ENCODE measurements around the gene TEX22.

Gene TEX22

DNA sequence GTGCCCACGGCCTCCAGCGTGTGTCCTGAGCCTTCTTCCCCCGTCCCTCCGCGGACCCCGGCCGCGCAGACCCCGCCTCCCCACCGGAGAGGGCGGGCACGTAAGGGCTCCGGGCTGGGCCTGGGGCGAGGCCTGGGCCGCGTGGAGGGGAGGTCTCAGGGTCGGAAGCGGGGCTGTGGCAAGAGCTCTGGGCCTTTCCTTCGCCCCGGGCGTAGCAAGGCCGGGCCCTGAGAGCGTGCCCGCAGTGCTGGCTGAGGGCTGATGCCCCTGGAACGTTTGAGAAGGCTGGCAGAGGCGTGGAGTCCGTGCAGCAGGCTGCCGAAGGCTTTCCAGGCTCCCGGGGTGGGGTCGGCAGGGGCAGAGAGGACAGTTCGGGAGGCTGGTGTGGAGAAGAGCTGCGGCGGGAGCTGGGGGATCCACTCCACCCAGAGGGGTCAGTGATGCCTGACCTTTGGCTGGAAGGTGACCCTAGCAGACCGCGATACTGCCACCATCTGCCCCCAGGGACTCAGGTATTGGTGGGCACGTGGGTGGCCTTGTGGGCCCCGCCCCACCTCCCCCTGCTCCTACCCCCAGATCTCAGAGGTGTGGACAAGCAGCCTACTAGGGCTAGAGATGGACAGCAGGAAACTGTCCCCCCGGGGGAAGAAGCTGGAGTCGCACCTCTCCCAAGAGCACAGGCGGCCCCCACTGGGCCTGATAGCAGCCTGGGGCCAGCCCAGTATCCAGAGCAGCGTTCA, 558 bp downstream of the TEX22 start:
- no peak for DNase-seq (ENCODE audit: low spot score)
- FAIRE-seq: no peak

DNA sequence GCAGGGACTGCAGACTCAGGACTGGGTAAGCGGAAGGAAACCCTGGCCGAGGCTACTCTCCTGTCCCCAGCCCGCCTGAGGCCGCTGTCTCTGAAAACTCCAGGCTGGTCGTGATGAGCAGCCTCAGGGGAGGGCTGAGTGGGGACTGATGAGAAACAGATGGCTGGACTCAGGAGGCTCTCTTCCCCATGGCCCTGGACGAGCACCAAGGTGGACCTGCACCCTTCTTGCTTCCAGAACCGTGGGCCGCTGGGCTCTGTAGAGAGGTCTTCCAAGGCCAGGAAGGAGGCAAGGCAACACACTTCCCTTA, 1.1 kb downstream of the TEX22 start:
- no peak for FAIRE-seq
- DNase-seq (ENCODE audit: low spot score): no peak

DNA sequence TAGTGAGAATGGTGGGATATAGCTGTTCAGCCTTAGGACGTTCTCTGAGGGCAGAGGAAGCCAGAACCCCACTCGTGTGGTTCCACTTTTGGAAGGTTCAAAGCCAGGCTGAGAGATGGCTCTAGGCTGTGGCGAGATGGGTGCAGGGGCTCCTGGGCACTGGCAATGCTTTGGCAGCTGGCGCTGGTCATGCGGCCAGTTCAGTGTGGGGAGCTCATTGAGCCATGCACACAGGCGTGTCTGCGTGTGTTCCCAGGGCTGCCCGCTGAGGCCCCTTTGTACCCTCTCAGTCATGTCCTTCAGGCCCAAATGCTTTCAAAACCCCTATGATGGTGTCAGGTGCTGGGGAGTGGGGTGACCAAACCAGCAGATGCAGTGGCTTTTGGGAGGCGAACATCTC, 1.7 kb downstream of the TEX22 start:
- no peak for FAIRE-seq
- no peak for DNase-seq (ENCODE audit: low spot score)

DNA sequence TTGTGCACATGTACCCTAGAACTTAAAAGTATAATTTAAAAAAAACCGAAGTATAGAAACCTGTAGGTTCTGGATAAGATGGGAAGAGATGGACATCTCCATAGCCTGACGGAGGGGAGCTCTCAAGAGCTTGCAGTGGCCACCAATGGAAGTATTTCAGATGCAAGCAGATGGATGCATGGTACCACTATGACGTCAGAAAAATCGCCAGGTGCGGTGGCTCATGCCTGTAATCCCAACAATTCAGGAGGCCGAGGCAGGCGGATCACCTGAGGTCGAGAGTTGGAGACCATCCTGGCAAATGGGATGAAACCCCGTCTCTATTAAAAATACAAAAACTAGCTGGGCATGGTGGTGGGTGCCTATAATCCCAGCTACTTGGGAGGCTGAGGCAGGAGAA, 3.4 kb downstream of the TEX22 start:
- DNase-seq (ENCODE audit: low spot score) (no peak), FAIRE-seq (no peak)

DNA sequence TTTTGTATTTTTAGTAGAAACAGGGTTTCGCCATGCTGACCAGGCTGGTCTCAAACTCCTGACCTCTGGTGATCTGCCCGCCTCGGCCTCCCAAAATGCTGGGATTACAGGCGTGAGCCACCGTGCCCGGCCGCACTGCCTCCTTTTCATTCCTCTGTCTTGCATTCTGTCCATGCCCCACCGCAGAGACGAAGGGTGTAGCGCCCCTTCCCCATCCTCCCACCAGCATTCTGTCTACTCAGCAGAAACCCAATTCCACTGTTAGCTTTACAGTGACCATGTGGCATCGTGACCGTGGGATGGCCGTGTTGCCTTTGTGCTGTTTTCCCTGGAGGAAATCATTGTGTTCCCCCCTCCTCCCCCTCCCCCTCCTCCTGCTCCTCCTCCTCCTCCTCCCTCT, 10.3 kb downstream of the TEX22 start:
- DNase-seq (ENCODE audit: low spot score): no peak
- FAIRE-seq: no peak

DNA sequence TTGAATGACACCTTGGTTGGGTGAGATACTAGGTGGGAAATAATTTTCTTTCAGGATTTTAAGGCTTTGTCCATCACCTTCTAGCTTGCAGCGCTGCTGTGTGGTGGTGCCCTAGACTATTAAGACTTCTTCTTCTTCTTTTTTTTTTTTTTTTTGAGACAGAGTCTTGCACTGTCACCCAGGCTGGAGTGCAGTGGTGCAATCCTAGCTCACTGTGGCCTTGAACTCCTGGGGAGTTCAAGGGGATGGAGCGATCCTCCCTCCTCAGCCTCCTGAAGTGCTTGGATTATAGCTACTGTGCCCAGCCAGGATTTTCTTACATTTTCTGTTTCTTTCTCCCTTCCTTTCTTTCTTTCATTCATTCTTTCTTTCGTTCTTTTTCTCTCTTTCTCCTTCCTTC, 11.0 kb downstream of the TEX22 start:
- FAIRE-seq (no peak), DNase-seq (ENCODE audit: low spot score) (no peak)

DNA sequence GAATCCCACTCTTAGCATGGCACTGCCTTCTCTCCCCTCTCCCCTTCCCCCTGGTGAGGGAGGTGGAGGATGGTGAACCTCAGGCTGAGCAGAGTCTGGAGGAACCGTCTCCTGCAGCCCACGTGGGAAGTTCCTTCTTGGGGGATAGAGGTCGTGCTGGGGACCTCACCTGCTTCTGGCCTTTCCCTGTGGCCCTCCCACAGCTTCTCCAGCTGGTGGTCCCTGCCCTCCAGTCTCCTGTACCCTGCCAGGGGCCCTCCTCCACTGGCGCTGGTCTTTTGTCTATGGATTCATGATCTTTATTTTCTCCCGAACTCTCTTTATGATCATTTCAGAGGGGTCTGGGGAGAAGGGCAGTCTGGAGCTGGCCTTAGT, 12.3 kb downstream of the TEX22 start:
- FAIRE-seq (no peak), DNase-seq (ENCODE audit: low spot score) (no peak)

DNA sequence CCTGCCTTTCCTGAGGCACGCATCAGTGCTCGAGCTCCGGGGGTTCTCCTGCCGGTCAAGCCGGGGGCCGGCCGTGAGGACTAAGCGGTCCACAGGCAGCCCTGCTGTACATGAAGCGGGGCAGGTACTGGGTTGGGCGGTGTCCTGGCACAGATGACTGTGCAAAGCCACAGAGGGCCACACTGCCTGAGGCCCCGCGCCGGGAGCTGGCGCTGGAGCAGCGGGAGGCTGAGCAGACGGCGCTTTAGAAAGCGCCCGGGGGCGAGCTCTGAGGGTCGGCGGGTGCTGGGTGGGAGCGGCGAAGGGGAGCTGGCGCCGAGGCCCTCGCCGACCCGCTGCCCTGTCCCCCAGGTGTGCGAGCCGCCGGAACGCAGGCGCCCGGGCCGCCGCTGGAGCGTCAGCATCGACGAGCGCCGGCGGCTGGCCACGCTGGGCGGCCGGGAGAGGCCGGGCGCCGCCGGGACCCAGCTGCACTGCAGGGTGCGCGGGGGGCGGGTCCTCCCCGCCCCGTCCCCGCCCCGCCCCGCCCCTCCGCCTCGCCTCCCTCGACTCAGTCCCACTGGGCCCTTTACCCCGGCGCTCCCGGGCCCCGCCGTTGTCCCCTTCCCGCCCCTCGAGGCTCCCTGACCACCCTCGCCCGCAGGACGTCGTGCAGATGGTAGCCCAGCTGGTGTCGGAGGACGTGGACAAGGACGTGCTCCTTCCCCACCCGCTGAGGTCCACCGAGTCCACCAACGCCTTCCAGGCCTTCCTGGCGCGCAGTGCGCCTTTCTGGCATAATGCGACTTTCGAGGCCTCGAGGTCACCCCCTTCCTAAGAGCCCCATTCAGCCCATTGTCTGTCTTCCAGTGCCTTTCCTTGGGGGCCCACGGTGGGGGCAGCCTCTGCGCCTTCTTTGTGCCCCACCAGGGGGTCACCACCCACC, 12.9 kb downstream of the TEX22 start:
- DNase-seq (ENCODE audit: low spot score): no peak

DNA sequence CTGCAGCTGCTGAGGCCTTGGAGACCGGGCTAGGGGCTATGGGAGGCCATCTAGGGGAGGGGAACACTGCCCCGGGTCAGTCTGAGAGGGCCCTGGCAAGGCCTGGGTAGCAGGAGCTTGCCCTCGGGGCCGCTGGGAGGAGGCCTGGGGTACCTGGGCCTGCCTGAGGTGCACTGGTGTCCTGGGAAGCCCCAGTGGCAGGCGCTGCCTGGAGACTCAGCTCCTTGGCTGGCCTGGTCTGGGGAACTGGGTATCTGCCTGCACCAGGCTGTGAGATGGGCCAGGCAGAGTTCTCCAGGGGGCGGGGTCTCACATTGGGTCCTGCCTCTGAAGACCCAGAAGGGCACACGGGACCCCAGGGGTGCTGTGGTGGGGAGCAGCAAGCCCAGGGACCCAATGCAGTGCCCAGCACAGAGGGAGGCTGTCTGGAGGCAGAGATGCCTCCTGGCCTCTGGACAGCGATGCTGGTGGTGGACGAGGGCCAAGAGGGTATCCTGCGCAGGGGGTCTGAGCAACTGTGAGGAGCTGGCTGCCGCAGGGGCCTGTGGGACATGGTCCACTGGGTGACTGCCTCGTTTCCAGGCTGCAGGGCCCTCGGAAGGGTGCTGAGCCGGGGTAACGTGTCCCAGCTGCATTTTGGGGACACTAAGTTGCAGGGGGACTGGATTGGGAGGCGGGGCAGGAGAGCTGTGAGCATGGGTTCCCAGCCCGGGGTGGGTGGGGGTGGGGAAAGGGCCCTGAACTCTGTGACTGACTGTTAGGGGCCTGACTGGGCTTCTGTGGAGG, 13.8 kb downstream of the TEX22 start:
- FAIRE-seq (no peak), DNase-seq (ENCODE audit: low spot score) (no peak)

More for the DNA sequence above, 12.9 kb downstream of the TEX22 start:
- no peak for FAIRE-seq

DNA sequence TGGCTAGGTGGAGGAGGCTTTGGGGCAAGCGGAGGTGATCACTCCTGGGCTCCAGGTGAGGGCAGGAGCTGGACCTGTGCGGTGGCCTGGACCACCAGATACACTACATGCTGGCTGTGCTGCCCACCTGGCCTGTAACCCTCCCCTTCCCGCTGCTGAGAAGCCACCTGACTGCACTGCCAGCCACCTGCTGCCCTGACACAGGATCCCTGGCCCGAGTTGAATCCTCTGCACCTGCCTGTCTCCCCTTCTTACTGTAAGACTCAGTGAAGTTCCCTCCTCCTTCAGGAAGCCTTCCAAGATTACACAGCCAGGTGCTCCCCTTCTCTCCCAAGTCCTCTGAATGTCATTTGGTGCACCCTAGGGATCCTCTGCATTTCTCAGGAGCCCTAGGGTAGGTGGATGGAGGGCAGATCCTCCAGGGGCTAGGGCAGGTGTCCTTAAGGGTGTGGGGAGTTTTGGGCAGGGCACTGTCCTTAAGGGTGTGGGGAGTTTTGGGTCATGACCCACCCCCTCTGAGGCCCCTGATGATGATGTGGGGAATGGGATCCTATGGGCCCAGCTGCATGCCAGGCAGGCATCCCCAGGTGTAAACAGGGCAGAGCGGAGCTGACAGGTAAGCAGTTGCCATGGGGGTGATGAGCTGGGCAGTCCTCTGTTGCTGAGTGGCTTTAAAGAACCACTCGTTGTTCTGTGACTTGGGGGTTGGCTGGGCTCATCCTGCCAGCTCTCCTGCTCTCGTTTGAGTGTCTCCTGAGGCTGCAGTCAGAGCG, 14.6 kb downstream of the TEX22 start:
- DNase-seq (ENCODE audit: low spot score) (no peak), FAIRE-seq (no peak)

DNA sequence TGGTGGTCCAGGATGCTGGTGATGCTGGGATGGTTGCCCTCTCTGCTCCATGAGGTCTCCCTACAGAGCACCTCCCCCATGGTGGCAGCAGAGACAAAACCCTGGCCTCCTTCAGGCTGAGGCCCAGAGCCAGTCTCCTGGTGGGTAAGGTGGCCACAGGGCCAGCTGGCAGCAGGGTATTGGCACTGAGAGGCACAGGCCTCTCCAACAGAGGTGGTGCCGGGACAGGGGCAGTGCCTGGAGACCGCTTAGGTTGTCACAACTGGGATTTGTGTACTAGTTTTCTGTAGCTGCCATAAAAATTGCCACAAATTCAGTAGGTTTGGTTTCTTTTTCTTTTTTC, 15.2 kb downstream of the TEX22 start:
- FAIRE-seq: no peak
- no peak for DNase-seq (ENCODE audit: low spot score)

DNA sequence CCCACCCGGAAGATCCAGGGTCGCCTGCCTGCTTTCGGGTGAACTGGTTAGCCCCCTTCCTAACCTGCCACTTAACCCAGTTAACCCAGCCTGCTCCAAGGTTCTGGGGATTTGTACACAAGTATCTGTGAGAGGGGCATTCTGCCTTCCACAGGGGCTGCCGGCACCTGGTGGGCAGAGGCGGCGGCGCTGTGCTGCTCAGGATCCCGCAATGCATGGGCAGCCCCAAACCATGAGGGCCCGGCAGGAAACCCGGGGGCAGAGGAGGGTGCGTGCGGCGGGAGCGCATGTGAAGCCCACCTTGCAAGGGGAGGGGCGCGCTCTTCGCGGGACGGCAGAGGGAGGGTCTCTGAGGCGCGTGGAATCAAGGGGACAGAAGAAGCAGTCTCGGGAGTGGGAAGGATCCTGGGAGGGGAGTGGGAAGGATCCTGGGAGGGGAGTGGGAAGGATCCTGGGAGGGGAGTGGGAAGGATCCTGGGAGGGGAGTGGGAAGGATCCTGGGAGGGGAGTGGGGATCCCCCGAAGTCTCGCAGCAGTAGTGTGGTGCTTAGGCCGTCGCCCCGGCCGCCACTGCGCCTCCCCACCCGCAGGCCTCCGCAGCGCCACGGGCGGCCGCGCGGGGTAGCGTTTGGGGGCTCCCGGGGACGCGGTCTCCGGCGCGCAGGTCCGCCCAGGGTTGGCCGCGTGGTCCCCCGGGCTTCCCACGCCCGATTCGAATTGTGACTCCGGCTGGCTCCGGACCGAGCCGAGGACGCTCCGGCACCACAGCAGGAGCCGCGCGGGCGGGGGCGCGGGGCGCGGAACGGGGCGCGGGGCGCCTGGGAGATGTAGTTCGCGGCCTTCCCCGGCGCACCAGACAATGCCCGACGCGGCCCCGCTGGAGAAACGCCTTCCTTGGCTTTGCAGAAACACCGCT, 16.4 kb downstream of the TEX22 start:
- DNase-seq (ENCODE audit: low spot score) (no peak), FAIRE-seq (no peak)

DNA sequence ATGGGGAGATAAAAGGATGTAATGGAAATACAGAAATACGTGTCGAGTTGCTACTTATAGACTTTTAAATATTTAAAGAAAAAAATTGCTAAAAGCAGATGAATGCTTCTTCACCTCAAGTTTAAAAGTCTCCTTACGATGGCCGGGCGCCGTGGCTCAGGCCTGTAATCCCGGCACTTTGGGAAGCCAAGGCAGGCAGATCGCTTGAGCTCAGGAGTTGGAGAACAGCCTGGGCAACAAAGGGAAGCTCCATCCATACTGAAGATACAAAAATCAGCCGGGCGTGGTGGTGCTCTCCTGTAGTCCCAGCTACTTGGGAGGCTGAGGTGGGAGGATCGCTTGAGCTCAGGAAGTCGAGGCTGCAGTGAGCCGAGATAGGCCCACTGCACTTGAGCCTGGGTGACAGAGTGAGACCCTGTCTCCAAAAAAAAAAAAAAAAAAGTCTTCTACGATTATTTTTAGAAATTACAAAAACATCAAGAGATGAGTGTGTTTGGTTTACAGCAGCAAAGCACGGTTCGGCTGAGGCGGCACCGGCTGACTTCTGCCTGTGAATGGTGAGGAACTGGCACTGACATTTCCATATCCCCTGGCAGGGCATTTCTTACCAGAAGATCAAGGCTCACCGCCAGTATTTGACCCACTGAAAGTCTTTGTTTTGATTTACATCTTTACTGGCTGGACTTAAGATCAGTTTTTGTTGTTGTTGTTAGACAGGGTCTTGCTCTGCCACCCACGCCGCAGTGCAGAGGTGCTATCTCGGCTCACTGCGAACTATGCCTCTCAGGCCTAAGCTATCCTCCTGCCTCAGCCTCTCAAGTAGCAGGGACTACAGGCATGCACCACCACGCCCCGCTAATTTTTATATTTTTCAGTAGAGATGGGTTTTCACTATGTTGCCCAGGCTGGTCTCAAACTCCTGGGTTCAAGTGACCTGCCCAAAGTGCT, 17.4 kb downstream of the TEX22 start:
- no peak for DNase-seq (ENCODE audit: low spot score)
- no peak for FAIRE-seq

DNA sequence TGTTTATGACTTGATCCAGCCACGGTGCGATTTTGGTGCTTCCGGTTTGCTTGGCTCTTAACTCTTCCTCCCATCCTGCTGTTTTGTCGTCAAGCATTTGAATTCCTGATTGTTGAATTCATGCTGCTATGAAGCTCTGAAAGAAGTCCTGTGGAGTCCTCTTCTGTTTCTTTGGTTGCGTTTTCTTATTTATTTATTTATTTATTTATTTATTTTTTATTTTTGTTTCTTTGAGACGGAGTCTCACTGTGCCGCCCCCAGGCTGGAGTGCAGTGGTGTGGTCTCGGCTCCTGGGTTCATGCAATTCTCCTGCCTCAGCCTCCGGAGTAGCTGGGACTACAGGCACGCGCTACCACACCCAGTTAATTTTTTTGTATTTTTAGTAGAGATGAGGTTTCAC, 18.3 kb downstream of the TEX22 start:
- DNase-seq (ENCODE audit: low spot score): no peak
- FAIRE-seq: no peak

DNA sequence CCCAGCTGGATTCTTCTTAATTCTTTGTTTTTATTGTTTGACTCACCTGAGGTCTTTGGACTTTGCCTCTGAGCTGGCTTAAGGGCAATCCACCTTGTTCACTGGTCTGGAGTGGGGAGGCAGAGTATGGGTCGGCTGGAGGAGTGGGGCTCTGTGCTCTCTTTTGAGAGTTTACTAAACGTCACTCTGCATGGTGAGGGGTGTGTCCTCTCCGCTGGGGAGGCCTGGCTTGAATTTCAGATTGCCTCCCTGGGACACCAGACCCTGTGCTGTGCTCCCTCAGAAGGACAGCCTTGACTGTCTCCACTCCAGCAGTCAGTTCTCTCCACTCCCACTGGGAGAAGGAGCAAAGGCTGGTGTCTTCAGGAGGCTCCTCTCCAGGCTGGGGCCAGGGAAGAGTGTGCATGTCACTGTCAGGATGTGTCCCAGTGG, 19.4 kb downstream of the TEX22 start:
- DNase-seq (ENCODE audit: low spot score) (no peak), FAIRE-seq (no peak)

DNA sequence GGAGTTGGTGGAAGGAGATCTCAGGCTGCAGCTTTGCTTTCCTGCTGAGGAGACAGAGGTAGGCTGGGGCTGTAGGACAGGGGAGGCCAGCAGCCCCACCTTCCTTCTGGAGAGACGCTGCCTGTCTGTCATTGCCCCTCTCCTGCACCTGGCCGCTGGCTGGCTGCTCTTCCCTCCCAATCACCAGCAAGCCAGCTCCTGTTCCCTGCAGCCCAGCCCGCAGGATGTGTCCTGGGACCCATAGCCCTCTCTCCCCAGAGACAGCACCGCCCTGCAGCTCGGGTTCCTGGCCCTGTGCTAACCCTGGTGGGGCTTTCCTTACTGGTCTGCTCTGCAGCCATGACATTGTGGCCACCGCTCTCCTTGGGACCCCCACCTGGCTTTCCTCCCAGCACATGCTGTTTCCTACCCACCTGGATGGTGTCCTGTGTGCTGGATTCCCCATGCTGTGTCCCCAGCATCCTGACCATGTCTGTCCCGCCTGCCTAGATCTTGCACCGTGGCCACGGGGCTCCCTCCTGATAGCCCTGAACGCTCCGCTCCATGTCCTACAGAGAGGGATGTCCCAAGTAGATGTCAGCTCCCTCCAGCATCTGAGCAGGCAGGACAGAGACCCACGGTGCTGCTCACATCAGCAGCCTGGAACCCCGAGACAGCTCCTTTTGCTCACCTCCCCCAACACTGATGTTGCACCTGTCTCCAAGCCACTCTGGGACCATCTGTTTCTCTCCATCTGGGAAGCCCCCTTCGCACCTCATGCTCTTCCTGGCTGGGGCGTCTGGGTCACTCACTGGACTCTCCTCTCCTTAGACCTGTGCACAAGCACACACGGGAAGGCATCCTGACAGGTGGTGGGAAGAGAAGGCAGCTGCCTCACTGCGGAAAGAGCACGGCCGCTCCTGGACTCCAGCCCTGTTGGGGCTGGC, 20.2 kb downstream of the TEX22 start:
- no peak for DNase-seq (ENCODE audit: low spot score)
- no peak for FAIRE-seq

DNA sequence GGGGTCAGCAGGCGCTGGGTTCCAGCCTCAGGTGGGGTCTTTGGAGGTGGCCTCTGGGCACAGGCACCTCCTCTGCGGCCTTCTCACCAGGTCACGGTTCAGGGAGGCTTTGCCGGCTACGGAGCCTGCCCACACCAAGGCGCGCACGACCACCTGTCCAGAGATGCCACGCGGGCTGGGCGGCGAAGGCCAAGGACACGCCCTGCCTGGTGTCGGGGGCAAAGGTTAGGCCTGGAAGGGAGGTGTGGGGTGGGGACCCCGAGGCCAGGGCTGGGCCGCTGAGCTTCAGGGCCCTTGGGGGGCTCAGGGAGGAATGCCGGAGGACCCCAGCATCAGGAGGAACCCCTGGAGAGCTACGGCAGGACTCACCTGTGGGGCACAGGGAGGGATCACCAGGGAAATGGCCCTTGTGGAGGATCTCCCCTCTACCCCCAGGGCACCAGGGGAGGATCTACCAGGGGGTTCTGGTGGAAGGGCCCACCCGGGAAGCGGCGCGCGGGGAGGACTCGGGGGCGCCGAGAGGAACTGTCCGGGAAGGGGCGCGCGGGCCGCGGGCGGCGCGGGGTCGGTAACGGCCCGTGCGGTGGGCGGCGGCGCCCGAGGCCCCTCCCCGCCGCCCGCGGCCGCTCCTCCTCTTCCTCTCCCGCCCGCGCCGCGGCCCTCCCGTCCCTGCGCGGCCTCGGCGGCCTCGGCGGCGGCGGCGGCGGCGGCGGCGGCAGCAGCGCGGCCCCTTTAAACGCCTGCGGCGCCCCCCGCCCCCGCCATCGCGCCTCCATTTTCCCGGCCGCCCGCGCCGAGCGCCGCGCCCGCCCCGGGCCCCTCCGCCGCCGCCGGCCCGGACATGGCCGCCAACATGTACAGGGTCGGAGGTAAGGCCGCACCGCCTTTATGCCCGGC, 21.1 kb downstream of the TEX22 start, which contains the start of gene MTA1:
MTA1 (plus strand) TSS at position 633 of the 897 bp plus-strand sequence; CDS start at position 842, 209 bp downstream.
- DNase-seq (ENCODE audit: low spot score) (no peak), FAIRE-seq (no peak)

All from RCC 7860 (cell line).